ENCODE data around the gene ANKRD11. TPM values are rescaled to one million over a fixed set of nuclear protein-coding genes. Genes with fewer than 3 reads are reported as not detected.

ANKRD11 gene
- polyA plus RNA-seq, 3 donors from 2014 or later = 3.7 to 14.3 (median 8.5) TPM

GRCh38 chr16:89380681-89381080 lies 109.7 kb downstream of the ANKRD11 start:
- no peak for DNase-seq
- peaks cover 86 to 94% of the 10 kb centered on the region in 2 donors for H3K4me1 Mint-ChIP-seq
- peak overlapping the region in 1 of 6 donors; percentile 70 for H3K27ac Mint-ChIP-seq
- peak overlapping the region in 3 of 5 donors; percentile 18 to 45 (median 23) for H3K4me3 Mint-ChIP-seq
- H3K27me3 Mint-ChIP-seq (ENCODE audit: low read depth in 3 of 3) = peaks cover 2 to 5% (median 4%) of the 10 kb centered on the region in 3 donors
- peaks cover 0 to 2% (median 0%) of the 10 kb centered on the region in 6 donors for H3K9me3 Mint-ChIP-seq
- no peaks in the 10 kb centered on the region for H3K36me3 Mint-ChIP-seq

GRCh38 chr16:89378947-89379771 lies 111.2 kb downstream of the ANKRD11 start:
- Mint-ChIP-seq H3K36me3 (no peaks in the 10 kb centered on the region), H3K9me3 (peaks cover 0 to 2% (median 0%) of the 10 kb centered on the region in 6 donors), H3K27me3 (ENCODE audit: low read depth in 3 of 3) (peaks cover 2 to 5% (median 3%) of the 10 kb centered on the region in 3 donors), H3K4me3 (peak overlapping the region in 2 of 5 donors; percentile 44 to 49), H3K27ac (peak overlapping the region in 3 of 6 donors; percentile 62 to 69 (median 67)), H3K4me1 (peaks cover 84 to 94% of the 10 kb centered on the region in 2 donors)
- no peak for DNase-seq

DNA sequence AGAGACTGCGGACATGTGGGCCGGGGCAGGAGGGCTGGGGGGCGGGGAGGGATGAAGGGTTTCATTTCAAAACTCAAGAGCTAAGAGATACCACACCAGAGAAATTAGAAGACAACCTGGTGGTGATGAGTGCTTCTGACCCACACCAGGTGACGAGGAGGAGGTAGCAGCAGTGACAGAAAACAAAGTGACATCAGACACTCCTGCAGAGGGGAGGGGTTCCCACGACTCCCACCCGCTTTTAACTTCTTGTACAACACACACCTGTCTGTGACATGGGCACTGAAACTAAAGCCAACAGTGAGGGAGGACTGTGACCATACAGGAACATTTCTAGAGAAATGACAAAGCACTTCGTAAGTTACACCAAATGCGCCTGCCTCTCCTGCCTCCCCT lies 112.9 kb downstream of the ANKRD11 start:
- no peak for DNase-seq
- peaks cover 0 to 5% (median 2%) of the 10 kb centered on the region in 3 donors for H3K27me3 Mint-ChIP-seq (ENCODE audit: low read depth in 3 of 3)
- H3K4me1 Mint-ChIP-seq = peaks cover 82 to 95% of the 10 kb centered on the region in 2 donors
- peak overlapping the region in 4 of 6 donors; percentile 2 to 80 (median 64) for H3K27ac Mint-ChIP-seq
- H3K4me3 Mint-ChIP-seq = peak overlapping the region in 2 of 5 donors; percentile 0 to 34
- no peaks in the 10 kb centered on the region for H3K9me3 Mint-ChIP-seq
- H3K36me3 Mint-ChIP-seq = no peaks in the 10 kb centered on the region

DNA sequence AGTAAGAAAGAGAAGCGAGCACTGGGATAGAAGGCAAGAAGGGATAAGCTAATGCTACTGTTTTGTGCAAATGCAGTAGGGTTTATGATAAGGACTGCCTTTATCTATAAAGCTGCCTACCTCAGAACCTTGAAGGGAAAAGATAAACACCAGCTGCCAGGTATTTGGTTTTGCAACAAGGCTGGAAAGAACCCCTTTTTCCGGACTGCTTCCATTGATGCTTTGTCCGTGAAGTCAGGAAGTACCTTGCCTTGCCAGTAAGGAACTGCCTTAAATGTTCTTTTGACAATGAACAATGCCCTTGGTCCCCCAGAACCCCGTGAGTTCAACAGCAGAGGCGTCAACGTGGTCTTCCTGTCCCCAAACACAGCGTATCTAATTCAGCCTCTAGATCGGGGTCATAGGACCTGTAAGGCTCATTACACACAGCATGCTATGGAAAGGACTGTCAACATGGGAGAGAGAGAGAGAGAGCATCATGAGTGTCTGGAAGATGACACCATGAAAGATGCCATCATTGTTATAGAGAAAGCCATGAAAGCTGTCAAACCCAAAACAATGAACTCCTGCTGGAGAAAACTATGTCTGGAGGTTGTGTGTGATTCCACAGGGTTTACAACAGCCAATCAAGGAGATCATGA lies 113.4 kb downstream of the ANKRD11 start:
- peaks cover 0 to 5% (median 2%) of the 10 kb centered on the region in 3 donors for H3K27me3 Mint-ChIP-seq (ENCODE audit: low read depth in 3 of 3)
- no peak for DNase-seq
- no peaks in the 10 kb centered on the region for H3K9me3 Mint-ChIP-seq
- H3K4me1 Mint-ChIP-seq = peaks cover 81 to 91% of the 10 kb centered on the region in 2 donors
- peak overlapping the region in 4 of 5 donors; percentile 34 to 64 (median 42) for H3K4me3 Mint-ChIP-seq
- peak overlapping the region in 5 of 6 donors; percentile 2 to 78 (median 50) for H3K27ac Mint-ChIP-seq
- H3K36me3 Mint-ChIP-seq = no peaks in the 10 kb centered on the region

GRCh38 chr16:89375686-89376085 lies 114.7 kb downstream of the ANKRD11 start:
- H3K27me3 Mint-ChIP-seq (ENCODE audit: low read depth in 3 of 3) = peaks cover 0 to 8% (median 2%) of the 10 kb centered on the region in 3 donors
- no peak overlapping the region for H3K4me3 Mint-ChIP-seq
- H3K36me3 Mint-ChIP-seq = no peaks in the 10 kb centered on the region
- no peaks in the 10 kb centered on the region for H3K9me3 Mint-ChIP-seq
- DNase-seq = no peak
- H3K4me1 Mint-ChIP-seq = peaks cover 83 to 91% of the 10 kb centered on the region in 2 donors
- no peak overlapping the region for H3K27ac Mint-ChIP-seq

GRCh38 chr16:89375021-89375420 lies 115.3 kb downstream of the ANKRD11 start:
- H3K9me3 Mint-ChIP-seq = no peaks in the 10 kb centered on the region
- no peaks in the 10 kb centered on the region for H3K36me3 Mint-ChIP-seq
- no peak overlapping the region for H3K4me3 Mint-ChIP-seq
- no peak for DNase-seq
- H3K27me3 Mint-ChIP-seq (ENCODE audit: low read depth in 3 of 3) = peaks cover 0 to 8% (median 2%) of the 10 kb centered on the region in 3 donors
- no peak overlapping the region for H3K27ac Mint-ChIP-seq
- peaks cover 83 to 91% of the 10 kb centered on the region in 2 donors for H3K4me1 Mint-ChIP-seq

DNA sequence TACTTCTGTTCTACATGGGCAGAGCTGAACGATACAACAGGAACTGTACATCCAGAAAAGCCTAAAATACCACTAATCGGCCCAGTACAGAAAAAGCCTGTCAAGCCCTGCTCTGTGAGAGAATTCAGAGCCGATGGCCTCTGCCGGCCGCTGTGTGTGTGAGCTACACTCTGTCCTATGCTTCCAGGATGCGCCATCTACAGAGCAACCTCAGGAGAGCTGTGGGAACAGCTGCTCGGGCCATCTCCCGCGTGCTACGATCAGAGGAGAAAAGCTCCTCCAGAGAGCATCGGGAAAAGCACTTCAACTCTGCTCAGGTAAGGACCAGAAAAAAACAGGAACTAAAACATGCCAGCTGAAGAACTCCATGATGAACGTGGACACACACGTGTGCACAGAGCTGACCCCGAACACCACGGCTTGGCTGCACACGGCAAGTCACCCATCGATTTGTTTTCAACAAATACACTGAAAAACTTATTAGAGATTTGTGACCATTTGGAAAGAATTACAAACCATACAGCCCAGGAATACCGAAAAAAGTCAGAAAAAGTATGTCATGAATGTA lies 115.9 kb downstream of the ANKRD11 start:
- no peak for DNase-seq
- Mint-ChIP-seq H3K27ac (no peak overlapping the region), H3K4me1 (peaks cover 83 to 91% of the 10 kb centered on the region in 2 donors), H3K27me3 (ENCODE audit: low read depth in 3 of 3) (peaks cover 0 to 8% (median 2%) of the 10 kb centered on the region in 3 donors), H3K9me3 (no peaks in the 10 kb centered on the region), H3K4me3 (no peak overlapping the region), H3K36me3 (no peaks in the 10 kb centered on the region)

DNA sequence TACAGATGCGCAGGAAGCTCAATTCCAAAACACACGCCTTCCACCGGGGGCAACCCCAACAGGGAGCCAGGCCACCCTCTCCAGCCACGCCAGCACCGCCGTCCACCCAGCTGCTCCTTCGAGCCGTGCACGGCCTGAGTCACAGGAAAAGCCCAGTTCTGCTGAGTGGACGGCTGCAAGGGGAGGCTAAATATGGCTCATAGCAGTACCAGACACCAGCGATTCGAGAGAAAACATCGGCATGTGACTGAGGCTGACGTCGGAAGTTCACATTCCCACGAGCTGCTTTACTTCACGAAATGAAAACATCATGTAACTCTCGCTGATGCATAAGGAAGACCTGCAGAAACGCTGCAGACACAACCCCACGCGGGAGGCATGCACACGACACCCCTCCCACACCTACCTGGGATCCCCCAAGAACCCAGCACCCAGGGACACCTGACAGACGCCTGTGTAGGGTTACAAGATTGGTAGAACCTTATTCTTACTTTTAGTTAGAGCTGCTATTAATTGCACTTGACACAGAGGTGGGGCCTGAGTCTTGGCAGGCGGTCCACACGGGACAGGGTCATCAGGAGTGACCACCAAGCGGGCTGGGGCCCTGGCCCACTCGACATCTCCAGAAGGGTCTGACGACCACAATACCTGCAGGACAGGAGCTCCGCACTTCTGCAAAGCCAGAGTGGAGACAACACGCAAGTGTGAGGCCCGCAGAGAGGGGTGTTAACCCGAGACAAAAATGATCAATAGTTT lies 116.8 kb downstream of the ANKRD11 start:
- Mint-ChIP-seq H3K9me3 (no peaks in the 10 kb centered on the region), H3K36me3 (no peaks in the 10 kb centered on the region), H3K27ac (peak overlapping the region in 1 of 6 donors; percentile 28), H3K4me1 (peaks cover 84 to 91% of the 10 kb centered on the region in 2 donors), H3K27me3 (ENCODE audit: low read depth in 3 of 3) (peaks cover 0 to 8% (median 5%) of the 10 kb centered on the region in 3 donors), H3K4me3 (no peak overlapping the region)
- DNase-seq = no peak

DNA sequence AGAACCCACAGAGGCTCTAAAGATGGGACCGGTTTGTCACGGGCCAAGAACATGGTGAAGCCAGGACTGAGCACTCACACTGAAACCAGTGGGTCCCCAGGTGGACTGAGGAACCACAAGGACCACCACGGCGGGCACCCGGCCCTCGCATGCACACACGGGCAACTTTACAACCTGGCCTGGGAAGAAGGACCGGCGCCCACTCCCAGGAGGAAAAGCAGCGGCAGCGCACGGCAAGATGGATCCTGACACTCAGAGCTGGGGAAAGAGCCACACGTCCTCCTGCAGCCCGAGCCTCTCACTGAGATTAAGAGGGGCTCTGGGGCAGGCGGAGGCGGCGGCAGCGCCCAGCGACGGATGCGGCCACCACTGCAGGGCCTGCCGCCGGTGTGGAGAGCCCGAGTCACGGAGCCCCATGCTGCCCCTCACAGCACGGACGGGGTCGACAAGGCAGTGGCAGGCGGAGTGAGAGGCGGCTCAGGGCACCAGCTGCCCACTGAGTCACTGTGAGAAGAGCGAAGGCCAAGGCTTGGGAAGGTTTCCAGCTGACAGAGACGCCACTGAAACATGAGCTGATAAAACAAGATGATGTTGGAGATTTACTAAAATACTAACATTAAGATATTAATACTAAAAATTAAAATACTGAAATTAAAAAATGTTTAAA lies 118.3 kb downstream of the ANKRD11 start:
- no peaks in the 10 kb centered on the region for H3K9me3 Mint-ChIP-seq
- no peaks in the 10 kb centered on the region for H3K36me3 Mint-ChIP-seq
- peaks cover 0 to 10% (median 5%) of the 10 kb centered on the region in 3 donors for H3K27me3 Mint-ChIP-seq (ENCODE audit: low read depth in 3 of 3)
- H3K4me1 Mint-ChIP-seq = peaks cover 82 to 91% of the 10 kb centered on the region in 2 donors
- H3K27ac Mint-ChIP-seq = no peak overlapping the region
- DNase-seq = no peak
- no peak overlapping the region for H3K4me3 Mint-ChIP-seq

GRCh38 chr16:89371386-89371785 lies 119.0 kb downstream of the ANKRD11 start:
- H3K36me3 Mint-ChIP-seq = no peaks in the 10 kb centered on the region
- DNase-seq = no peak
- peak overlapping the region in 1 of 5 donors; percentile 21 for H3K4me3 Mint-ChIP-seq
- H3K4me1 Mint-ChIP-seq = peaks cover 81 to 91% of the 10 kb centered on the region in 2 donors
- H3K27me3 Mint-ChIP-seq (ENCODE audit: low read depth in 3 of 3) = peaks cover 0 to 11% (median 3%) of the 10 kb centered on the region in 3 donors
- H3K27ac Mint-ChIP-seq = peak overlapping the region in 1 of 6 donors; percentile 78
- H3K9me3 Mint-ChIP-seq = no peaks in the 10 kb centered on the region

DNA sequence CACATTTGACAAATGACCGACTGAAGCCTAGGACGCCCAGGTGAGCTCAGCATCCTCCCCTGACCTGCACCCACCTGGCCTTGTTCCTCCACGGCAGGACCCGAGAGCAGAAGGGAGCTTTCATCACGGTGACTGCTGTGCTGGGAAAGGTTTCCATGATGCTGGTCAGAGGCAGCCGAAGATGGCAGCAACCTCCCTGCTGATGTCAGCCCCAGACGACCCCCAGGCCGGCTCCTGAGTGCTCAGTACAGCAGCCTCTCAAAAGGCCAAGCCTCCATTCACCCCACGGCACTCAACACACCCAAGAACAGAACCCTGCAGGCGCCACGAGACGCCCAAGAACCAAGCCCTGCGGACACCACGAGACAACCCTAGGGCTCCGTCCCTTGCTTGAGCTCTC lies 119.8 kb downstream of the ANKRD11 start:
- DNase-seq = no peak
- Mint-ChIP-seq H3K4me1 (peaks cover 82 to 91% of the 10 kb centered on the region in 2 donors), H3K9me3 (no peaks in the 10 kb centered on the region), H3K27ac (no peak overlapping the region), H3K4me3 (no peak overlapping the region), H3K36me3 (no peaks in the 10 kb centered on the region), H3K27me3 (ENCODE audit: low read depth in 3 of 3) (peaks cover 0 to 11% (median 4%) of the 10 kb centered on the region in 3 donors)

DNA sequence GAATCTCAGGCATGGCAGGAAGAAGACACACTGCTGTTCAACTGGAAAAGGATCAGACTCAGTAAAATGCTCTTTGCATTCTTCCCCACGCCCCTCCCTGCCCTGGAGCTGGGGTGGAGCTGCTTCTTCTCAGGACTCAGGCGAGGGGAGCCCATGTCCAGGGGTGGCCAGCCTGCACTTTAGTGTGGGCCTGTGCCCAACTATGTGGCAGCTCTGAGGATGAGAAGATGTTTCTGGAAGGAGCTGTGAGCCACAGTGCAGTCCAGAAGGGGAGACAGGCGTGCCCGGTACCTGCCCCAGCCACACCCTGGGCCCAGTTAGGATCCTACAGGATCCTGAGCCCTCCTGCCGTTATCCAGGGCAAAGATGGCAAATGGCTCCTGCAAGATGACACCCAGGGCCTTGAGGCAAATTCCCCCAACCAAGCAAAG lies 120.3 kb downstream of the ANKRD11 start:
- DNase-seq = no peak
- no peaks in the 10 kb centered on the region for H3K36me3 Mint-ChIP-seq
- H3K27ac Mint-ChIP-seq = peak overlapping the region in 1 of 6 donors; percentile 30
- H3K4me1 Mint-ChIP-seq = peaks cover 87 to 94% of the 10 kb centered on the region in 2 donors
- no peak overlapping the region for H3K4me3 Mint-ChIP-seq
- peaks cover 0 to 11% (median 4%) of the 10 kb centered on the region in 3 donors for H3K27me3 Mint-ChIP-seq (ENCODE audit: low read depth in 3 of 3)
- no peaks in the 10 kb centered on the region for H3K9me3 Mint-ChIP-seq
